SU-DHL-6 (cell line): ENCODE results near the gene SMYD2.

Source experiments
- H2AFZ ChIP-seq: fragments of 200-600 bp; sonication (generic); 2 replicates; pipeline ENCODE4 v1.6.1; 2014; ENCODE audit warnings: low read depth, mild to moderate bottlenecking, moderate library complexity, mixed read lengths, antibody characterized with exemption, low read length; ENCODE audit not compliant: severe bottlenecking
- H3F3A ChIP-seq: fragments of 200-600 bp; shearing (Covaris generic); 2 replicates; pipeline ENCODE4 v1.6.0; 2016; ENCODE audit warnings: antibody characterized with exemption, mild to moderate bottlenecking; ENCODE audit not compliant: insufficient read depth
- H3K27ac ChIP-seq: fragments of 200-600 bp; sonication (generic); 2 replicates; pipeline ENCODE4 v1.5.1; 2016; ENCODE audit warnings: low read depth, mild to moderate bottlenecking, low read length, moderate library complexity, mixed read lengths
- H3K27me3 ChIP-seq: fragments of 200-600 bp; sonication (generic), shearing (Covaris generic); 2 replicates; pipeline ENCODE4 v1.6.0; 2014; ENCODE audit warnings: mild to moderate bottlenecking, low read length
- H3K36me3 ChIP-seq: fragments of 200-600 bp; sonication (generic); 2 replicates; pipeline ENCODE4 v1.6.1; 2014; ENCODE audit warnings: mild to moderate bottlenecking, low read length, mixed read lengths
- H3K4me2 ChIP-seq: fragments of 300-600, 200-600 bp; shearing (Covaris generic), sonication (generic); 2 replicates; pipeline ENCODE4 v1.6.0; 2014; ENCODE audit warnings: low read length, low read depth, mild to moderate bottlenecking; ENCODE audit not compliant: poor library complexity, severe bottlenecking
- H3K4me3 ChIP-seq: fragments of 200-600 bp; sonication (generic); 2 replicates; pipeline ENCODE4 v1.5.1; 2014; ENCODE audit warnings: antibody characterized with exemption, low read length, mild to moderate bottlenecking, mixed read lengths; ENCODE audit not compliant: insufficient read depth, poor library complexity, severe bottlenecking
- H3K79me2 ChIP-seq: fragments of 200-600 bp; sonication (generic); 2 replicates; pipeline ENCODE4 v1.6.1; 2014; ENCODE audit warnings: mild to moderate bottlenecking, low read length, moderate library complexity; ENCODE audit not compliant: insufficient read depth
- H3K9ac ChIP-seq: fragments of 200-600 bp; sonication (generic); 2 replicates; pipeline ENCODE4 v1.7.0; 2014; ENCODE audit warnings: mild to moderate bottlenecking, low read length
- H3K9me2 ChIP-seq: fragments of 200-600 bp; sonication (generic); replicated peaks from 2 replicates; pipeline ENCODE4 v1.6.1; 2014; ENCODE audit warnings: low read length; ENCODE audit not compliant: insufficient read depth
- H3K9me3 ChIP-seq: fragments of 200-600 bp; sonication (generic); 2 replicates; pipeline ENCODE4 v1.6.1; 2014; ENCODE audit warnings: low read length, mixed read lengths; ENCODE audit not compliant: insufficient read depth
- H4K20me1 ChIP-seq: fragments of 200-600 bp; sonication (generic); 2 replicates; pipeline ENCODE4 v1.6.1; 2014; ENCODE audit warnings: low read depth, mild to moderate bottlenecking, antibody characterized with exemption, low read length, moderate library complexity, mixed read lengths
- CTCF ChIP-seq: fragments of 200-600 bp; sonication (generic); IDR thresholded peaks from one replicate; pipeline ENCODE4 v1.5.1; 2017; ENCODE audit warnings: antibody characterized with exemption, mild to moderate bottlenecking, low read length, moderate library complexity; ENCODE audit not compliant: insufficient read depth, poor library complexity, severe bottlenecking
- EZH2phosphoT487 ChIP-seq: fragments of 200-600 bp; sonication (generic), shearing (Covaris generic); conservative IDR thresholded peaks from 2 replicates; pipeline ENCODE4 v1.6.1; 2018; ENCODE audit warnings: mild to moderate bottlenecking, antibody characterized with exemption, low read length, moderate library complexity, mixed read lengths

Gene SMYD2

GRCh38 chr1:214370615-214371014 is 89.7 kb downstream of the SMYD2 start:
- Histone ChIP-seq H3K4me3 (no peak overlapping the region), H3K36me3 (no peaks in the 10 kb centered on the region), H3K27ac (no peak overlapping the region), H3K9me2 (no peaks in the 10 kb centered on the region), H3K79me2 (no peaks in the 10 kb centered on the region), H3K9me3 (no peaks in the 10 kb centered on the region), H4K20me1 (no peaks in the 10 kb centered on the region), H3K27me3 (no peaks in the 10 kb centered on the region), H2AFZ (no peak overlapping the region), H3K4me2 (no peak overlapping the region), H3K9ac (no peak overlapping the region), H3F3A (no peaks in the 10 kb centered on the region)
- TF ChIP-seq EZH2phosphoT487 (no peak), CTCF (no peak)

DNA sequence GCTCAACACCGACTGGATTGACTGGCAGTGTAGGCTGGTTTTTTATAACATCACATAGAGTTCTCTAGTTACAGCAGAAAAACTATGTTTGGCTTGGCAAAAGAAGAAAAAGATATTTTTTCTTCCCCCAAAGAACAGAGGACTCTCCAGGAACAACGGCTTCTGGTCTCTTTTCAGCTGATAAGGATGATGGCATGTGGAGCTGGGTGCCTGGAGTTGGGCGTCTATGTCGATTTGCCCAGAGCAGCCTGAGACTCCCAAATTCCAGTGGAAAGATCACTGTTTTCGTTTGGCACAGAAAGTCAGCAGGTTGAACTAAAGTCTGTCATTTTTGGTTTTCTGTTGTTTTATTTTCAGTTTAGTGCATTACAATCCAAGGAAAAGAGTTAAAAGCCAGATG is 91.1 kb downstream of the SMYD2 start:
- Histone ChIP-seq H2AFZ (no peak overlapping the region), H3K4me3 (no peak overlapping the region), H3K27me3 (no peaks in the 10 kb centered on the region), H3K4me2 (no peak overlapping the region), H3K9me2 (no peaks in the 10 kb centered on the region), H3K79me2 (no peaks in the 10 kb centered on the region), H3K9ac (no peak overlapping the region), H3K27ac (no peak overlapping the region), H3K9me3 (no peaks in the 10 kb centered on the region), H4K20me1 (no peaks in the 10 kb centered on the region), H3K36me3 (no peaks in the 10 kb centered on the region), H3F3A (no peaks in the 10 kb centered on the region)
- no peak for TF ChIP-seq CTCF
- TF ChIP-seq EZH2phosphoT487, result no peak

GRCh38 chr1:214377485-214377884 is 96.5 kb downstream of the SMYD2 start:
- Histone ChIP-seq H3F3A (no peaks in the 10 kb centered on the region), H3K9me3 (no peaks in the 10 kb centered on the region), H4K20me1 (no peaks in the 10 kb centered on the region), H3K27me3 (no peaks in the 10 kb centered on the region), H3K79me2 (no peaks in the 10 kb centered on the region), H3K27ac (no peak overlapping the region), H3K9ac (no peak overlapping the region), H2AFZ (no peak overlapping the region), H3K36me3 (no peaks in the 10 kb centered on the region), H3K9me2 (no peaks in the 10 kb centered on the region), H3K4me3 (no peak overlapping the region), H3K4me2 (no peak overlapping the region)
- TF ChIP-seq EZH2phosphoT487 (no peak), CTCF (no peak)

DNA sequence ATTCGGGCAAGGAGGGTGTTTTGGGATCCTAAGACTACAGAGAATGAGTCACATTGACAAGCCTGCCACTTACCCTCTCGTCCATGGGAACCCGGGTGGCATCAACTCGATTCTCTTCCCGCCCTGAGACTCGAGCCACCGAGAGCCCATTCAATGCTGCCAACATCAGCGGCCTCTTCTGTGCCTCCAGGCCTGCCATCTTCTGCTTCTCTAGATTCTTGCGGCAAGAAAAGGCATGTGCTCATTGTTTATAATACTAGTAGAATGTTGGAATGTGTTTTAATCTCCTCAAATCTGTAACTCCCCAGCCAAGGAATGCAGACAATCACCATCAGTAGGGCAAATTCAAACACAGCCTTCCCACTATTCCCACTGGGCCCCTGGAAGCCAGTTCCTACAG is 96.9 kb downstream of the SMYD2 start:
- H3K4me2 ChIP-seq, result no peak overlapping the region
- no peaks in the 10 kb centered on the region for H3K27me3 ChIP-seq
- no peaks in the 10 kb centered on the region for H3K36me3 ChIP-seq
- H3K4me3 ChIP-seq, result no peak overlapping the region
- H3K9me3 ChIP-seq, result no peaks in the 10 kb centered on the region
- H3K9ac ChIP-seq, result no peak overlapping the region
- no peaks in the 10 kb centered on the region for H4K20me1 ChIP-seq
- H2AFZ ChIP-seq, result no peak overlapping the region
- no peaks in the 10 kb centered on the region for H3K9me2 ChIP-seq
- H3K27ac ChIP-seq, result no peak overlapping the region
- TF ChIP-seq EZH2phosphoT487, result no peak
- no peak for TF ChIP-seq CTCF
- no peaks in the 10 kb centered on the region for H3K79me2 ChIP-seq
- no peaks in the 10 kb centered on the region for H3F3A ChIP-seq
